Medulla oblongata (tissue), 1 donor: ENCODE measurements around the gene TRIM74.
"Not testable (repeated sequence)": the region's sequence is repeated elsewhere in the genome, so short reads cannot be mapped to it uniquely, and the experiment has no call there.

Experiments used
- DNase-seq: peaks from one replicate; pipeline ENCODE4 v3.0.0-alpha.2; 2015; ENCODE audit errors: extremely low spot score

TRIM74 gene

DNA sequence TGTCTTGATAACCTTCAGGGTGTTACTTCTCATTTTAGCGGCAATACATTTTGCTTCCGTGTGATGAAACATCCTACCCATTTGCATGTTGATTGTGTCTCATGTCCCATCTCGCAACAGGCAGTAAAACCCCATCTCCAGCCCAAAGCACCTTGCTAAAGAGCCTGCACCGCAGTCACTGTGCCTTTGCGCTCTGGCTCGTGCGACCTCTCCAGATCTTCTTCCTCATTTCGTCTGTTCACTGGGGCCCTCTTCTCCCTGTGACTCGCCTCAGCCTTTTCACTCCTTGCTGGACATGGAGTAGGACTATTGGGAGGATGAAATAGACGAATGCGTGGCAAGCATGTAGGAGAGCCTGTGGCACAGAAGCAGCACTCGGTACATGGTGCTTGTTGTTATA lies 57.9 kb downstream of the TRIM74 start:
- DNase-seq: not testable (repeated sequence)
